Upper lobe of left lung (tissue), 6 donors: Measurements from ENCODE around the gene G3BP1. TPM values are rescaled to one million over a fixed set of nuclear protein-coding genes. Genes with fewer than 3 reads are reported as not detected.
A peak's percentile ranks its signal among the peaks of the same experiment; 100 is the strongest.

Experiments used
- ATAC-seq, 2 donors: fragments of 200-7000 bp; cut with Tn5 transposase; one replicate each; pipeline ENCODE4 v1.9.1; 2022; ENCODE audit warnings: mild to moderate bottlenecking in 2 of 2, moderate library complexity in 2 of 2; ENCODE audit not compliant: low FRiP score in 2 of 2
- DNase-seq, 2 donors: peaks; one replicate each; pipeline ENCODE4 v3.0.0-alpha.2; 2019 to 2020
- H3K27ac ChIP-seq, 4 donors: fragments of 200-600 bp; sonication (generic); one replicate each; pipeline ENCODE4 v1.5.1; 2016 to 2019
- H3K27me3 ChIP-seq, 4 donors: fragments of 200-600 bp; sonication (generic); one replicate each; pipeline ENCODE4 v1.5.1; 2017 to 2019
- H3K36me3 ChIP-seq, 4 donors: fragments of 200-600 bp; sonication (generic); one replicate each; pipeline ENCODE4 v1.5.1; 2016 to 2019
- H3K4me1 ChIP-seq, 4 donors: fragments of 200-600 bp; sonication (generic); one replicate each; pipeline ENCODE4 v1.5.1; 2018 to 2019
- H3K4me3 ChIP-seq, 4 donors: fragments of 200-600 bp; sonication (generic); one replicate each; pipeline ENCODE4 v1.5.1; 2017 to 2019; ENCODE audit warnings: mild to moderate bottlenecking in 2 of 4, moderate library complexity in 1 of 4
- H3K9me3 ChIP-seq, 4 donors: fragments of 200-600 bp; sonication (generic); one replicate each; pipeline ENCODE4 v1.5.1; 2018 to 2019
- EP300 ChIP-seq, 4 donors: sonication (generic); formaldehyde crosslinking; IDR thresholded peaks; one replicate each; pipeline ENCODE4 v1.5.1; 2017; ENCODE audit warnings: antibody characterized with exemption in 4 of 4, control low read depth in 2 of 4
- POLR2A ChIP-seq, 4 donors: fragments of 450-650 bp; IDR thresholded peaks; one replicate each; pipeline ENCODE4 v1.5.1; 2016 to 2017; ENCODE audit warnings: antibody characterized with exemption in 4 of 4, mild to moderate bottlenecking in 2 of 4
- POLR2AphosphoS5 ChIP-seq, 2 donors: sonication (generic); formaldehyde crosslinking; IDR thresholded peaks; one replicate each; pipeline ENCODE4 v1.5.1; 2017; ENCODE audit warnings: antibody characterized with exemption in 2 of 2
- WGBS, 2 donors: methylation state at CpG; one replicate each; pipeline ENCODE4 v1.1.5; 2017 to 2018; 5-methylcytosine and 5-hydroxymethylcytosine counted together
- total RNA-seq, 6 donors: library from RNA; depleted of rRNA in 4 of 6; stranded (reverse); fragments of >200 nt in 4 of 6; gene quantifications; one replicate each; pipeline versions ENCODE4 v1.1.0 to v1.2.1, GENCODE V29; 2016 to 2021
- TF ChIP-seq, protein P1 (sequence below), 6 experiments: fragments of 450-650 bp in 4 of 6; fragments of 200-600 bp in 2 of 6; sonication (generic) in 2 of 6; IDR thresholded peaks; one replicate each; pipeline ENCODE4 v1.5.1; 2016 to 2019; ENCODE audit warnings: antibody characterized with exemption in 6 of 6
- donor health status: DM: no; HTN: no; CAD: no; lungs with moderate emphysema.
- donor health status: DM: no; HTN: yes; CAD: no; lungs with severe emphysema.

Gene G3BP1
- total RNA-seq, 6 donors from 2014 or later = 40.9 to 169 (median 81.6) TPM

DNA sequence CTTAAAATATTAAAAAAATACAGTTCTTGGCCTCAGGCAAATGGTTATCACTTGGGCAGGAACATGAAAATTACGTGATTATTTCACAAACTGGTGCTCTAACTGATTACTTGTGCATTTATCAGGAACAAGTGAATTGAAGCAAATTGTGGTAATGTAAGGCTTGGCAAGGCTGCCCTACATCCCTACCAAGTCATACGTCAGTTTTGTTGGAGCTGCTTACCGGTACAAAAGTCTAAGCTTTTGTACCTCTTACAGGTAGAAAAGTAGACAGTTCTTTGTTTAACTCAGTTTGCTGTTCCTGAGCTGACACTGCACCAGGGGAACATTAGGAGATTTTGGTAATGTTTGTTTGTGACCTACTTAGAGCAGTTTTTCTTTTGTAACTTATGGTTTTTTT lies 2.2 kb downstream of the G3BP1 start:
- H3K27ac ChIP-seq = peak overlapping the region in 3 of 4 donors; percentile 1 to 95 (median 55)
- H3K4me1 ChIP-seq = peaks cover 27 to 55% (median 50%) of the 10 kb centered on the region in 4 donors
- TF ChIP-seq, protein P1, sequence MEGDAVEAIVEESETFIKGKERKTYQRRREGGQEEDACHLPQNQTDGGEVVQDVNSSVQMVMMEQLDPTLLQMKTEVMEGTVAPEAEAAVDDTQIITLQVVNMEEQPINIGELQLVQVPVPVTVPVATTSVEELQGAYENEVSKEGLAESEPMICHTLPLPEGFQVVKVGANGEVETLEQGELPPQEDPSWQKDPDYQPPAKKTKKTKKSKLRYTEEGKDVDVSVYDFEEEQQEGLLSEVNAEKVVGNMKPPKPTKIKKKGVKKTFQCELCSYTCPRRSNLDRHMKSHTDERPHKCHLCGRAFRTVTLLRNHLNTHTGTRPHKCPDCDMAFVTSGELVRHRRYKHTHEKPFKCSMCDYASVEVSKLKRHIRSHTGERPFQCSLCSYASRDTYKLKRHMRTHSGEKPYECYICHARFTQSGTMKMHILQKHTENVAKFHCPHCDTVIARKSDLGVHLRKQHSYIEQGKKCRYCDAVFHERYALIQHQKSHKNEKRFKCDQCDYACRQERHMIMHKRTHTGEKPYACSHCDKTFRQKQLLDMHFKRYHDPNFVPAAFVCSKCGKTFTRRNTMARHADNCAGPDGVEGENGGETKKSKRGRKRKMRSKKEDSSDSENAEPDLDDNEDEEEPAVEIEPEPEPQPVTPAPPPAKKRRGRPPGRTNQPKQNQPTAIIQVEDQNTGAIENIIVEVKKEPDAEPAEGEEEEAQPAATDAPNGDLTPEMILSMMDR (IDR thresholded peaks at IDR 0.05) = no peak
- TF ChIP-seq POLR2AphosphoS5 (IDR thresholded peaks at IDR 0.05) (no peak), EP300 (IDR thresholded peaks at IDR 0.05) (no peak), POLR2A (IDR thresholded peaks at IDR 0.05) (no peak)
- ATAC-seq (no peak), DNase-seq (no peak)
- 10 to 15% methylated on average over 3 of the region's 3 CpGs for WGBS, 2 donors
- no peaks in the 10 kb centered on the region for H3K9me3 ChIP-seq
- peak overlapping the region in 3 of 4 donors; percentile 72 to 95 (median 94) for H3K4me3 ChIP-seq
- peaks cover 0 to 13% (median 0%) of the 10 kb centered on the region in 4 donors for H3K36me3 ChIP-seq
- no peaks in the 10 kb centered on the region for H3K27me3 ChIP-seq

DNA sequence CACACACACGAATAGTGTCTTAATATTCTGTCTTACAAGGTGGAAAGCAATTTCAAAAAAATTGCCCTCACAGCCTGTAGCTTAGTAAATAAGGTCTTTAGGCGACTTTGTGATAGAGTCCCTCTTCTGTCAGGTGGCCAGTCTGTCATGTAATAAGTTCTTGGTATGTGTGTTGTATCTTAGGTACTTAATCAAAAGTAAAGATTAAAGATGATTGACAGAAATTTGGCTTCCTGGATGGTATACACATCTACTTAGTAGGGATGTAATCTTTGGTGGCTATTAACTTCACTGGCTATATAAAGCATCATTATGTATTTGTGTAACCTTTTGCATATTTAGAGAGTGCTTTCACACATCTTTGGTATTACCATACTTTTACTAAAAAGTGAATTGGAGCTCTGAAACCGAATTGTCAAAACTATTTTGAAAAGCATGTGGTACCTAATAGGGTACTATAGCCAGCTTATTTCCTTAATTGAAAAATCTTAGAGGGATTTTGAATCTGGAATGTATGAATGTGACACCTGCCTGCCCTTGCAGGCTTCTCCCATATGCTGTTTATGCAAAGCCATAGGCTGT lies 3.4 kb downstream of the G3BP1 start:
- H3K36me3 ChIP-seq = peaks cover 0 to 13% (median 0%) of the 10 kb centered on the region in 4 donors
- no peaks in the 10 kb centered on the region for H3K9me3 ChIP-seq
- no peak overlapping the region for H3K27ac ChIP-seq
- peaks cover 36 to 56% (median 53%) of the 10 kb centered on the region in 4 donors for H3K4me1 ChIP-seq
- 38 to 43% methylated on average over 3 of the region's 3 CpGs for WGBS, 2 donors
- ATAC-seq = no peak
- H3K4me3 ChIP-seq = peak overlapping the region in 1 of 4 donors; percentile 95
- no peak for DNase-seq
- no peak for TF ChIP-seq EP300 (IDR thresholded peaks at IDR 0.05)
- no peak for TF ChIP-seq POLR2AphosphoS5 (IDR thresholded peaks at IDR 0.05)
- TF ChIP-seq, protein P1 (IDR thresholded peaks at IDR 0.05) = no peak
- no peak for TF ChIP-seq POLR2A (IDR thresholded peaks at IDR 0.05)
- no peaks in the 10 kb centered on the region for H3K27me3 ChIP-seq

DNA sequence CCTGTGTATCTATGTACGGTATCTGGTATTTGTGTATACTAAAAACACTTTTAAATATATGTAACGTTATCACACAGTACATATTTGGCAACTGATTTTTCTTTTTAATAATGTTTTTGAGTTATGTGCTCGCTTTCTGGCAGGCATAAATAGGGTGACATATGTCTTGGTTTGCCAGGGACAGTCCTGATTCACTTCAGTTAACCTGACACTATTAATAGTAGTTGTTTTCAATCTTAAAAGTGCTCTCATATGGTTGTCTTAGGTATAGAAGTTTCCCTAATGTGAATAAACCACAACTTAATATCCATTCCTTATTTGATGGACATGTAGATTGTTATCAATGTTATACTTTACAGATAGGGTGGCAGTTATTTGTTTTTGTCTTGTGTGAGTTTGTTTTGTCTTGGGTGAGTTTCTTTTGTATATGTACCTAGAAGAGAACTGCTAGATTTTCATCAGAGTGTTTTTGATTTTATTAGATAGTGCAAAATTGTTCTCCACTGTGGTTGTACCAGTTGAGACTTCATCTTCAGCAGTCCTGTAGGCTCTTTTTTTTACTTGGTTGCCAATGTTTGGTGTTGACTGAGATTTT lies 7.9 kb downstream of the G3BP1 start:
- WGBS, 2 donors = 78 to 83% methylated on average over 3 of the region's 3 CpGs

DNA sequence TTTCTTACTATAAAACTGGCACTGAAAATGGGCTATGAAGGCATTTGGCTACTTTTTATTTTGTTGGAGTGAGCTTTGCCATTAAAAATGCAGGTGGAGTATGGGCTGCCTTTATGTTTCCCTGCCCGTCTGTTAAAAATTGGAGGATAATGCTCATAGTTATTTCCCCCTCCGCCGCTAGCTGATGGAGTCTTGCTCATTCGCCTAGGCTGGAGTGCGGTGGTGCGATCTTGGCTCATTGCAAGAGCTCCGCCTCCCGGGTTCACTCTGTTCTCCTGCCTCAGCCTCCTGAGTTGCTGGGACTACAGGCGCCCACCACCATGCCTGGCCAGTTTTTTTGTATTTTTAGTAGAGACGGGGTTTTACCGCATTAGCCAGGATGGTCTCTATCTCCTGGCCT lies 8.6 kb downstream of the G3BP1 start:
- Histone ChIP-seq H3K36me3 (peaks cover 0 to 13% (median 0%) of the 10 kb centered on the region in 4 donors), H3K27me3 (no peaks in the 10 kb centered on the region), H3K4me3 (no peak overlapping the region), H3K4me1 (peaks cover 48 to 68% (median 60%) of the 10 kb centered on the region in 4 donors), H3K27ac (no peak overlapping the region), H3K9me3 (no peaks in the 10 kb centered on the region)
- 84 to 90% methylated on average over 11 of the region's 11 CpGs for WGBS, 2 donors
- ATAC-seq = no peak
- no peak for DNase-seq
- TF ChIP-seq EP300 (IDR thresholded peaks at IDR 0.05) (no peak), POLR2A (IDR thresholded peaks at IDR 0.05) (no peak), POLR2AphosphoS5 (IDR thresholded peaks at IDR 0.05) (no peak)
- TF ChIP-seq, protein P1 (IDR thresholded peaks at IDR 0.05) = no peak

More for the DNA sequence above, 7.9 kb downstream of the G3BP1 start:
- H3K4me1 ChIP-seq = peaks cover 49 to 68% (median 61%) of the 10 kb centered on the region in 4 donors
- TF ChIP-seq, protein P1 (IDR thresholded peaks at IDR 0.05) = no peak
- TF ChIP-seq EP300 (IDR thresholded peaks at IDR 0.05) (no peak), POLR2AphosphoS5 (IDR thresholded peaks at IDR 0.05) (no peak), POLR2A (IDR thresholded peaks at IDR 0.05) (no peak)
- no peaks in the 10 kb centered on the region for H3K27me3 ChIP-seq
- H3K36me3 ChIP-seq = peaks cover 0 to 13% (median 0%) of the 10 kb centered on the region in 4 donors
- no peaks in the 10 kb centered on the region for H3K9me3 ChIP-seq
- no peak for ATAC-seq
- DNase-seq = no peak
- no peak overlapping the region for H3K4me3 ChIP-seq
- H3K27ac ChIP-seq = no peak overlapping the region
